Measurements from ENCODE around the gene LEP.

- TF ChIP-seq POLR2A (IDR thresholded peaks at IDR 0.05; ENCODE audit: low read length) (no peak), GATA1 (IDR thresholded peaks at IDR 0.05; ENCODE audit: low read depth, low read length) (no peak)
These were observed 31.6 kb upstream of the LEP start for GRCh38 chr7:128209229-128210035.
